Measurements from ENCODE around the gene GPC6.
"Not testable (repeated sequence)": the region's sequence is repeated elsewhere in the genome, so short reads cannot be mapped to it uniquely, and the experiment has no call there.

GPC6 gene

GRCh38 chr13:93199856-93200255 is 26.8 kb upstream of the GPC6 start:
- no peak overlapping the region for H2AFZ ChIP-seq (ENCODE audit: low read length)
- no peaks in the 10 kb centered on the region for H3F3A ChIP-seq (ENCODE audit: low read depth)
- no peaks in the 10 kb centered on the region for H3K4me1 ChIP-seq (ENCODE audit: insufficient read depth, low read length, poor library complexity, severe bottlenecking)
- H3K9ac ChIP-seq (ENCODE audit: low read depth, low read length, poor library complexity, severe bottlenecking) = no peak overlapping the region
- no peak for TF ChIP-seq EZH2phosphoT487 (IDR thresholded peaks at IDR 0.05; ENCODE audit: borderline replicate concordance)
- TF ChIP-seq, protein P1, sequence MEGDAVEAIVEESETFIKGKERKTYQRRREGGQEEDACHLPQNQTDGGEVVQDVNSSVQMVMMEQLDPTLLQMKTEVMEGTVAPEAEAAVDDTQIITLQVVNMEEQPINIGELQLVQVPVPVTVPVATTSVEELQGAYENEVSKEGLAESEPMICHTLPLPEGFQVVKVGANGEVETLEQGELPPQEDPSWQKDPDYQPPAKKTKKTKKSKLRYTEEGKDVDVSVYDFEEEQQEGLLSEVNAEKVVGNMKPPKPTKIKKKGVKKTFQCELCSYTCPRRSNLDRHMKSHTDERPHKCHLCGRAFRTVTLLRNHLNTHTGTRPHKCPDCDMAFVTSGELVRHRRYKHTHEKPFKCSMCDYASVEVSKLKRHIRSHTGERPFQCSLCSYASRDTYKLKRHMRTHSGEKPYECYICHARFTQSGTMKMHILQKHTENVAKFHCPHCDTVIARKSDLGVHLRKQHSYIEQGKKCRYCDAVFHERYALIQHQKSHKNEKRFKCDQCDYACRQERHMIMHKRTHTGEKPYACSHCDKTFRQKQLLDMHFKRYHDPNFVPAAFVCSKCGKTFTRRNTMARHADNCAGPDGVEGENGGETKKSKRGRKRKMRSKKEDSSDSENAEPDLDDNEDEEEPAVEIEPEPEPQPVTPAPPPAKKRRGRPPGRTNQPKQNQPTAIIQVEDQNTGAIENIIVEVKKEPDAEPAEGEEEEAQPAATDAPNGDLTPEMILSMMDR (conservative IDR thresholded peaks at IDR 0.05; ENCODE audit: low read length) = no peak
- H4K20me1 ChIP-seq (ENCODE audit: insufficient read depth, low read length, poor library complexity, severe bottlenecking) = no peaks in the 10 kb centered on the region
- no peaks in the 10 kb centered on the region for H3K36me3 ChIP-seq (ENCODE audit: insufficient read depth, low read length)
- H3K4me2 ChIP-seq (ENCODE audit: low read depth, low read length, poor library complexity, severe bottlenecking) = no peak overlapping the region
- no peaks in the 10 kb centered on the region for H3K27me3 ChIP-seq (ENCODE audit: insufficient read depth, low read length, poor library complexity, severe bottlenecking)
- H3K79me2 ChIP-seq (ENCODE audit: insufficient read depth, low read length) = no peaks in the 10 kb centered on the region
- H3K9me2 ChIP-seq (replicated peaks; ENCODE audit: low read depth, low read length) = no peaks in the 10 kb centered on the region
- no peak overlapping the region for H3K4me3 ChIP-seq (ENCODE audit: low read length, poor library complexity, severe bottlenecking)
- H3K9me3 ChIP-seq (ENCODE audit: insufficient read depth, low read depth, low read length) = no peaks in the 10 kb centered on the region; the same call in 1 of the 2 replicates

DNA sequence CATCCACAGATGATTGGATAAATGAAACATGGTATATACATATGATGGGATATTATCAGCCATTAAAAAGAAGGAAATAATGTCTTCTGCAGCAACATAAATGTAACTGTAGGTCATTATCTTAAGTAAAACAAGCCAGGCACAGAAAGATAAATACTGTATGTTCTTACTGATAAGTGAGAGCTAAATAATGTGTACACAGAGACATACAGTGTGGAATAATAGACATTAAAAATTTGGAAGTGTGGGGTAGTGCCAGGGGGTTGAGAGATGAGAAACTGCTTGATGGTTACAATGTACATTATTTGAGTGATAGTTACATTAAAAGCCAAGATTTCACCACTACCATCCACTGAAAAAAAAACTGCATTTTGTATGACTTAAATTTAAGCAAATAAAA is 26.0 kb upstream of the GPC6 start:
- TF ChIP-seq EZH2phosphoT487 (IDR thresholded peaks at IDR 0.05; ENCODE audit: borderline replicate concordance) = no peak
- TF ChIP-seq, protein P1 (conservative IDR thresholded peaks at IDR 0.05; ENCODE audit: low read length) = no peak
- no peaks in the 10 kb centered on the region for H3K9me2 ChIP-seq (replicated peaks; ENCODE audit: low read depth, low read length)
- H3K9me3 ChIP-seq (ENCODE audit: insufficient read depth, low read depth, low read length) = no peaks in the 10 kb centered on the region; the same call in 1 of the 2 replicates
- no peak overlapping the region for H3K9ac ChIP-seq (ENCODE audit: low read depth, low read length, poor library complexity, severe bottlenecking)
- H3K4me3 ChIP-seq (ENCODE audit: low read length, poor library complexity, severe bottlenecking) = no peak overlapping the region
- no peaks in the 10 kb centered on the region for H3K27me3 ChIP-seq (ENCODE audit: insufficient read depth, low read length, poor library complexity, severe bottlenecking)
- H3K79me2 ChIP-seq (ENCODE audit: insufficient read depth, low read length) = no peaks in the 10 kb centered on the region
- no peak overlapping the region for H3K4me2 ChIP-seq (ENCODE audit: low read depth, low read length, poor library complexity, severe bottlenecking)
- H3K36me3 ChIP-seq (ENCODE audit: insufficient read depth, low read length) = no peaks in the 10 kb centered on the region
- H4K20me1 ChIP-seq (ENCODE audit: insufficient read depth, low read length, poor library complexity, severe bottlenecking) = no peaks in the 10 kb centered on the region
- no peaks in the 10 kb centered on the region for H3F3A ChIP-seq (ENCODE audit: low read depth)
- H2AFZ ChIP-seq (ENCODE audit: low read length) = no peak overlapping the region
- no peaks in the 10 kb centered on the region for H3K4me1 ChIP-seq (ENCODE audit: insufficient read depth, low read length, poor library complexity, severe bottlenecking)

GRCh38 chr13:93201992-93202558 is 24.5 kb upstream of the GPC6 start:
- H2AFZ ChIP-seq (ENCODE audit: low read length) = no peak overlapping the region
- no peaks in the 10 kb centered on the region for H3F3A ChIP-seq (ENCODE audit: low read depth)
- no peaks in the 10 kb centered on the region for H4K20me1 ChIP-seq (ENCODE audit: insufficient read depth, low read length, poor library complexity, severe bottlenecking)
- H3K9me2 ChIP-seq (replicated peaks; ENCODE audit: low read depth, low read length) = no peaks in the 10 kb centered on the region
- no peak overlapping the region for H3K4me3 ChIP-seq (ENCODE audit: low read length, poor library complexity, severe bottlenecking)
- H3K4me1 ChIP-seq (ENCODE audit: insufficient read depth, low read length, poor library complexity, severe bottlenecking) = no peaks in the 10 kb centered on the region
- no peaks in the 10 kb centered on the region; the same call in 1 of the 2 replicates for H3K9me3 ChIP-seq (ENCODE audit: insufficient read depth, low read depth, low read length)
- H3K79me2 ChIP-seq (ENCODE audit: insufficient read depth, low read length) = no peaks in the 10 kb centered on the region
- H3K9ac ChIP-seq (ENCODE audit: low read depth, low read length, poor library complexity, severe bottlenecking) = no peak overlapping the region
- H3K36me3 ChIP-seq (ENCODE audit: insufficient read depth, low read length) = no peaks in the 10 kb centered on the region
- no peaks in the 10 kb centered on the region for H3K27me3 ChIP-seq (ENCODE audit: insufficient read depth, low read length, poor library complexity, severe bottlenecking)
- TF ChIP-seq EZH2phosphoT487 (IDR thresholded peaks at IDR 0.05; ENCODE audit: borderline replicate concordance) = no peak
- TF ChIP-seq, protein P1 (conservative IDR thresholded peaks at IDR 0.05; ENCODE audit: low read length) = no peak
- H3K4me2 ChIP-seq (ENCODE audit: low read depth, low read length, poor library complexity, severe bottlenecking) = no peak overlapping the region

DNA sequence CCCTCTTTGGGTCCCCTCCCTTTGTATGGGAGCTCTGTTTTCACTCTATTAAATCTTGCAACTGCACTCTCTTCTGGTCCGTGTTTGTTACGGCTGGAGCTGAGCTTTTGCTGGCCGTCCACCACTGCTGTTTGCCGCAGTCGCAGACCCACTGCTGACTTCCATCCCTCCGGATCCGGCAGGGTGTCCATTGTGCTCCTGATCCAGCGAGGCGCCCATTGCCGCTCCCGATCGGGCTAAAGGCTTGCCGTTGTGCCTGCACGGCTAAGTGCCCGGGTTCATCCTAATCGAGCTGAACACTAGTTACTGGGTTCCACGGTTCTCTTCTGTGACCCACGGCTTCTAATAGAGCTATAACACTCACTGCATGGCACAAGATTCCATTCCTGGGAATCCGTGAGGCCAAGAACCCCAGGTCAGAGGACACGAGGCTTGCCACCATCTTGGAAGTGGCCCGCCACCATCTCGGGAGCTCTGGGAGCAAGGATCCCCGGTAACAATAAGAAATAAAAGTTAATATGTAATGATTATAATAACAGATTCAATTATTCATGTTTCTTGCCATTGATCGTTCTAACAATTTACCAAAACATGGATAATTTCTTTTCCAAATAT is 19.7 kb upstream of the GPC6 start:
- H2AFZ ChIP-seq (ENCODE audit: low read length); H3K79me2 ChIP-seq (ENCODE audit: insufficient read depth, low read length); H3K4me2 ChIP-seq (ENCODE audit: low read depth, low read length, poor library complexity, severe bottlenecking); H3K9ac ChIP-seq (ENCODE audit: low read depth, low read length, poor library complexity, severe bottlenecking); H3K27me3 ChIP-seq (ENCODE audit: insufficient read depth, low read length, poor library complexity, severe bottlenecking); H3F3A ChIP-seq (ENCODE audit: low read depth); H4K20me1 ChIP-seq (ENCODE audit: insufficient read depth, low read length, poor library complexity, severe bottlenecking); H3K4me3 ChIP-seq (ENCODE audit: low read length, poor library complexity, severe bottlenecking); H3K4me1 ChIP-seq (ENCODE audit: insufficient read depth, low read length, poor library complexity, severe bottlenecking); H3K9me2 ChIP-seq (replicated peaks; ENCODE audit: low read depth, low read length); H3K36me3 ChIP-seq (ENCODE audit: insufficient read depth, low read length); H3K9me3 ChIP-seq (ENCODE audit: insufficient read depth, low read depth, low read length): not testable (repeated sequence)
